Stimulated activated naive B cell treated with anti-CD40 and anti-IgM and Interleukin-4, amounts not matched to agents 10 μg/mL and 1 μg/mL and 100 μg/mL, for 72 hours (primary cell): Measurements from ENCODE around the gene KRT86.
A peak's percentile ranks its signal among the peaks of the same experiment; 100 is the strongest.
"Not testable (repeated sequence)": the region's sequence is repeated elsewhere in the genome, so short reads cannot be mapped to it uniquely, and the experiment has no call there.

Experiments used
- ATAC-seq, 2 donors: fragments of 150-1000 bp; cut with Tn5 transposase; replicated peaks; 2 replicates each; pipeline ENCODE4 v1.10.0; 2021; ENCODE audit warnings: moderate library complexity in 1 of 2
- DNase-seq: peaks from one replicate; pipeline ENCODE4 v3.0.0; 2021
- H3K27ac Mint-ChIP-seq: one replicate; pipeline ENCODE4 v1.8.0; 2022; ENCODE audit warnings: mild to moderate bottlenecking, mixed read lengths
- H3K27me3 Mint-ChIP-seq, 2 donors: one replicate each; pipeline ENCODE4 v1.8.0; 2022; ENCODE audit warnings: mixed read lengths in 2 of 2
- H3K36me3 Mint-ChIP-seq, 2 donors: one replicate each; pipeline ENCODE4 v1.8.0; 2022; ENCODE audit warnings: mixed read lengths in 2 of 2, mild to moderate bottlenecking in 1 of 2
- H3K4me1 Mint-ChIP-seq, 2 donors: one replicate each; pipeline ENCODE4 v1.8.0; 2022; ENCODE audit warnings: mixed read lengths in 2 of 2, mild to moderate bottlenecking in 1 of 2
- H3K4me3 Mint-ChIP-seq, 2 donors: one replicate each; pipeline ENCODE4 v1.8.0; 2022; ENCODE audit warnings: mild to moderate bottlenecking in 2 of 2, mixed read lengths in 2 of 2, moderate library complexity in 1 of 2
- H3K9me3 Mint-ChIP-seq, 2 donors: one replicate each; pipeline ENCODE4 v1.8.0; 2022; ENCODE audit warnings: mixed read lengths in 2 of 2, mild to moderate bottlenecking in 1 of 2

The KRT86 gene

DNA sequence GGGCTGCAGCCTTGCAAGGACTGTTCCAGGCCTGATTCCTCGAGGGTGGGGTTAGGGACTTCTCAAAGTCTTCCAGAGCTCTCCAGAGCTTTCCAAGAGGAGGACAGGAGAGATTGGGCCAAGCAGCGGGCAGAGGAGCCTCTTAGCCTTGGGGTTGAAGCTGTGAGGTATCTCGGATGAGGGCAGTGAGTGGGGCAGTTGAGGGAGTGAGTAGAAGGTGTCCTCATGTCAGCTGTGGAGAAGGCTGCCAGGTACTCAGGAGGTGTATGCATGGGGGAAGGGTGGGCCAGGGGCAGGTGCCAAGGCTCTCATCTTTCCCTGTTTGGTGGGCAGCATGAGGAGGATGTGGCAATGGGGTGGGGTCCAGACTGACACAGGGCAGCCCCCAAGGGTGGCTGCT is 39.0 kb downstream of the KRT86 start:
- no peaks in the 10 kb centered on the region for H3K9me3 Mint-ChIP-seq
- no peak overlapping the region for H3K4me3 Mint-ChIP-seq
- no peak overlapping the region for H3K27ac Mint-ChIP-seq
- H3K4me1 Mint-ChIP-seq: peaks cover 3 to 5% of the 10 kb centered on the region in 2 donors
- H3K27me3 Mint-ChIP-seq: peaks cover 32 to 50% of the 10 kb centered on the region in 2 donors
- no peak for ATAC-seq
- DNase-seq: no peak
- H3K36me3 Mint-ChIP-seq: no peaks in the 10 kb centered on the region

DNA sequence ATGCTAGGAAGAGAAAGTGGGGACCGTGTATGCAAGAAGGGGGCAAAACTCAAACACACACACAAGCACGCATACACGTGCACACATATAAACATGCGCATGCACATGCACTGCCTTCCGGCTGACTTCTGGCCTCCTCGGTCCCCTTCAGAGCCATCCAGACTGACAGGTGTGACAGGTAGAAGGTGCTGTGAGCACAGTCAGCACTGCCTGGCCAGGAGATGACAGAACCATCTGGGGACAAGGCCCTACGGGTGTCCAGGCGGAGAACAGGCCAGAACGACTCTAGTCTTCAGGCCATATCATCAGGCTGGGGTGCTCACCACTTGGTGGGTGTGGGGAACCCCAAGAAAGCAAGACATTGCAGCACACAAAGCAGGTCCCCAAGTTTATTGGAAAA is 39.5 kb downstream of the KRT86 start:
- H3K36me3 Mint-ChIP-seq: no peaks in the 10 kb centered on the region
- DNase-seq (no peak), ATAC-seq (no peak)
- no peak overlapping the region for H3K4me3 Mint-ChIP-seq
- H3K9me3 Mint-ChIP-seq: no peaks in the 10 kb centered on the region
- H3K27ac Mint-ChIP-seq: no peak overlapping the region
- H3K4me1 Mint-ChIP-seq: peaks cover 0 to under 1% of the 10 kb centered on the region in 2 donors
- H3K27me3 Mint-ChIP-seq: peaks cover 28 to 50% of the 10 kb centered on the region in 2 donors

- Mint-ChIP-seq H3K9me3 (no peaks in the 10 kb centered on the region), H3K27ac (no peak overlapping the region), H3K27me3 (peaks cover 22 to 50% of the 10 kb centered on the region in 2 donors), H3K36me3 (no peaks in the 10 kb centered on the region), H3K4me3 (no peak overlapping the region), H3K4me1 (no peaks in the 10 kb centered on the region)
- ATAC-seq (no peak), DNase-seq (no peak)
Observed at GRCh38 chr12:52314511-52314910, 40.1 kb downstream of the KRT86 start.

DNA sequence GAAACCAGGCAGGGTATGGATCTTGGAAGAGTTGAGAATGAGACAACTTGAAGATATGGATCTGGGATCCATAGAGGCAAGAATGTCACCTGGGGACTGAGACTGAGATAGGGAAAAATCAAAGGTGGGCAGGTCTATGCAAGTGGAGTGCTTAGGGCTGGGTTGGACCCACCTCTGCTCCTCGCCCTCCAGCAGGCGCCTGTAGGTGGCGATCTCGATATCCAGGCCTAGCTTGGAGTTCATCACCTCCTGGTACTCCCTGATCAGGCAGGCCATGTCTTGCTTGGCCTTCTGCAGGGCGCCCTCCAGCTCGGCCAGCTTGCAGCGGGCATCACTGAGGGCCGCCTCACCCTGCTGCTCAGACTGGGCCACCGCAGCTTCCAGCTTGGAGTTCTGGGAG is 41.3 kb downstream of the KRT86 start:
- H3K27me3 Mint-ChIP-seq: peaks cover 25 to 48% of the 10 kb centered on the region in 2 donors
- H3K27ac Mint-ChIP-seq, DNase-seq, H3K9me3 Mint-ChIP-seq, H3K4me3 Mint-ChIP-seq, H3K4me1 Mint-ChIP-seq, H3K36me3 Mint-ChIP-seq: not testable (repeated sequence)
- peak in 1 of 2 donors; percentile 46 for ATAC-seq

DNA sequence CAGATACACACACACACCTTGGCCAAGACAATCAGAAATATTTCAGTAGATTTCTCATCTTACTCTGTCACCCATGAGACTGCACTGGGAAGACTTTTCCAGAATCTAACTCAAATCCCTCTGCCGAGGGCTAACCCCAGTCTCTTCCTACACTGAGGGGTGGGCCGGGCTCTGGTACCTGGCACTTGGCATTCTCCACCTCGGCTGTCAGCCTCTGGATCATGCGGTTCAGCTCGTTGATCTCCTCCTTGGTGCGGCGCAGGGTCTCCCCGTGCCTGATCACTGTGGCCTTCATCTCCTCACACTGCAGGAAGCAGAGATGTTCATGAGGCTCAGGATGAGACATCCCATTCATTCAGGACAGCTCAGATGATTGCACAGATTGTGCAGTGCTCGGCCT is 41.8 kb downstream of the KRT86 start:
- H3K36me3 Mint-ChIP-seq: no peaks in the 10 kb centered on the region
- H3K27me3 Mint-ChIP-seq: peaks cover 25 to 47% of the 10 kb centered on the region in 2 donors

DNA sequence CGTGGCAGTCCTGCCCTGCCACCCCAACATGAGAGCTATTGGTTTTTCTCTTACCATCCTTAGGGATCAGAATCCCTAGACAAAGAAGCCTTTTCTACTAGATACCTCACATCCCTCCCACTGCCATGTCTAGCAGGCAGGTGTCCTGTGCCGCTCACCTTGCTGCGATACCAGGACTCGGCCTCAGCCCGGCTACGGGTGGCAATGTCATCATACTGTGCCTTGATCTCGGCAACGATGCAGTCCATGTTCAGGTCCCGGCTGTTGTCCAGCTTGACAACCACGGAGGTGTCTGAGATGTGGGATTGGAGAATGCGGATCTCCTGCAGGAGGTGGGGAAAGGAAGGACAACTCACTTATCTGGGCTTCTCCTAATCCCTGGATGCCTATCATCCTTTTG is 42.3 kb downstream of the KRT86 start:
- H3K9me3 Mint-ChIP-seq: no peaks in the 10 kb centered on the region
- ATAC-seq (no peak), DNase-seq (no peak)
- H3K36me3 Mint-ChIP-seq: no peaks in the 10 kb centered on the region
- peaks cover 27 to 44% of the 10 kb centered on the region in 2 donors for H3K27me3 Mint-ChIP-seq
- H3K27ac Mint-ChIP-seq: no peak overlapping the region
- H3K4me3 Mint-ChIP-seq: no peak overlapping the region
- no peaks in the 10 kb centered on the region for H3K4me1 Mint-ChIP-seq

More for the DNA sequence above, 41.8 kb downstream of the KRT86 start:
- DNase-seq (no peak), ATAC-seq (no peak)
- Mint-ChIP-seq H3K27ac (no peak overlapping the region), H3K9me3 (no peaks in the 10 kb centered on the region), H3K4me3 (no peak overlapping the region), H3K4me1 (no peaks in the 10 kb centered on the region)

- no peak overlapping the region for H3K27ac Mint-ChIP-seq
- DNase-seq (no peak), ATAC-seq (no peak)
- H3K27me3 Mint-ChIP-seq: peaks cover 31 to 47% of the 10 kb centered on the region in 2 donors
- H3K4me3 Mint-ChIP-seq: no peak overlapping the region
- H3K36me3 Mint-ChIP-seq: no peaks in the 10 kb centered on the region
- no peaks in the 10 kb centered on the region for H3K4me1 Mint-ChIP-seq
- no peaks in the 10 kb centered on the region for H3K9me3 Mint-ChIP-seq
Observed at GRCh38 chr12:52317468-52318052, 43.1 kb downstream of the KRT86 start.

GRCh38 chr12:52318241-52318990 is 44.0 kb downstream of the KRT86 start:
- Mint-ChIP-seq H3K27me3 (peaks cover 33 to 47% of the 10 kb centered on the region in 2 donors), H3K27ac (no peak overlapping the region), H3K9me3 (no peaks in the 10 kb centered on the region), H3K4me1 (no peaks in the 10 kb centered on the region), H3K36me3 (no peaks in the 10 kb centered on the region), H3K4me3 (no peak overlapping the region)
- DNase-seq (no peak), ATAC-seq (no peak)

- no peak overlapping the region for H3K4me3 Mint-ChIP-seq
Observed at GRCh38 chr12:52319097-52319496, 44.7 kb downstream of the KRT86 start.

DNA sequence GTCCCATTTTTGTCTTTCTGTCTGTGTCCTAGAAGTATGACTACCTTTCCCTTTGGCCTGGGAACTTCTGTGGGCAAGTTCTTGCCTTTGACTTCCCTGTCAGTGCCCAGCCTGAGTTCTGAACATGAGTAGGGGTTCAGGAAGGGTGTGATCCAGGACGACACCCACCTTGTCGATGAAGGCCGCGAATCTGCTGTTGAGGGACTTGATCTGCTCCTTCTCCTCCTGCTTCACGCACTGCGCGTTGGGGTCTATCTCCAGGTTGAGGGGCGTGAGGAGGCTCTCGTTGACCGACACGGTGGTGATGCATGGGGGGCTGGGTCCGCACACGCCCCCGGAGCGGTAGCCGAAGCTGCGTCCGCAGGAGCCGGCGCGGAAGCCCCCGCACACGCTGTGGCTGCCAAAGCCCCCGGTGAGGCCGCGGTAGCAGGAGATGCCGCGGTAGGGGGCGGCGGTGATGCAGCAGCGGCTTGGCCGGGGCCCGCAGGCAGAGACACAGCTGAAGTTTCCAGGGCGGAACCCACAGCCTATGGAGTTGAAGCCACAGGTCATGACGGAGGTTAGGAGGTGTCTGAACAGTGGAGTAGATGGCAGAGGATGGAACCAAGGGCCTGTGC is 46.4 kb downstream of the KRT86 start, which contains the start of gene KRT83:
KRT83 (minus strand) TSS at position 615 of the 617 bp plus-strand sequence; CDS start at position 552, 63 bp downstream.
- Mint-ChIP-seq H3K9me3 (no peaks in the 10 kb centered on the region), H3K4me1 (no peaks in the 10 kb centered on the region), H3K27me3 (peaks cover 47 to 53% of the 10 kb centered on the region in 2 donors), H3K4me3 (no peak within 1 kb of the TSS), H3K27ac (no peak within 1 kb of the TSS), H3K36me3 (no peaks in the 10 kb centered on the region)
- ATAC-seq: no peak
- DNase-seq: no peak

More at GRCh38 chr12:52319097-52319496, 44.7 kb downstream of the KRT86 start:
- Mint-ChIP-seq H3K4me1 (no peaks in the 10 kb centered on the region), H3K27me3 (peaks cover 36 to 43% of the 10 kb centered on the region in 2 donors), H3K36me3 (no peaks in the 10 kb centered on the region), H3K27ac (no peak overlapping the region), H3K9me3 (no peaks in the 10 kb centered on the region)
- DNase-seq (no peak), ATAC-seq (no peak)

DNA sequence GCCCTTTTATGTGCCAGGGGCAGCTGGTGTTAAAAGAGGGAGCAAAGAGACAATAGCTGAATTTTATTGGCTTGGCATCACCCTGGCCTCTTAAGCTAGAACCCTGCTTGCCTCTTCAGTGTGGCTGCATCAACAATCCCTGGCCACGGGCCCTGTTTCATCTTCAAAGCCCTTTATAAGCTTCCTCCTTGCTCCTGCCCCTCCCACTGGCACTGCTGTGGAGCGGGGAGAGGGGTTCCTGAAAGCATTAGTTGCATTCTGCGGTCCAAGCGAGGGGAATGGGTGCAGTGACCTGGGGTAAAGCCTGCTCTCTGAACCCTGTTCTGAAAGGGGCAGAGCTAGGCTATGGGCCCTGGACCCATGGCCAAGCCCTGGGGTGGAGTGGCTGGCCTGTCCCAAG is 47.0 kb downstream of the KRT86 start:
- Mint-ChIP-seq H3K9me3 (no peaks in the 10 kb centered on the region), H3K27me3 (peaks cover 47 to 53% of the 10 kb centered on the region in 2 donors), H3K4me3 (no peak overlapping the region), H3K36me3 (no peaks in the 10 kb centered on the region), H3K27ac (no peak overlapping the region), H3K4me1 (no peaks in the 10 kb centered on the region)
- ATAC-seq (no peak), DNase-seq (no peak)

- Mint-ChIP-seq H3K36me3 (no peaks in the 10 kb centered on the region), H3K9me3 (no peaks in the 10 kb centered on the region), H3K27me3 (peaks cover 47 to 57% of the 10 kb centered on the region in 2 donors), H3K27ac (no peak overlapping the region), H3K4me1 (peaks cover 0 to 2% of the 10 kb centered on the region in 2 donors), H3K4me3 (no peak overlapping the region)
- no peak for ATAC-seq
- no peak for DNase-seq
Observed at GRCh38 chr12:52322069-52322468, 47.6 kb downstream of the KRT86 start.

DNA sequence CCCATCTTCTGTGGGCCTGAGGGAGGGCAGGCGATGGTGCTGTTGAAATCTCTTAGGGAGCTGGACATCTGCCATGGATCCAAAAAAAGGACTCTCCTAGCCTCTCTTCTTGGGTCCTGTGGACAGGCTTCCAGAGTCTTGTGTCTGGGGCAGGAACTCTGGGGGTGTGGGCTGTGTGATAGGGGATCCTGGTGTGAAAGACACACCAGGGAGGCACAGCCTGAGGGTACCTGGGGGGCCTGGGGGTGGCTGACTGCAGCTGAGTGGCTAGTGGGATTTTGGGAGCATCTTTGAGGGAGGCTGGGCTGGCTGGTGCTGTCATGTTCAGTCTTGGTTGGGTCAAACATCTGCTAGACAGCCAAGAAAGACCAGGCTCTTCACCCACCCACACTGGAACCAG is 48.6 kb downstream of the KRT86 start:
- Mint-ChIP-seq H3K36me3 (no peaks in the 10 kb centered on the region), H3K4me1 (peaks cover 2 to 11% of the 10 kb centered on the region in 2 donors), H3K27ac (no peak overlapping the region), H3K4me3 (no peak overlapping the region), H3K9me3 (no peaks in the 10 kb centered on the region), H3K27me3 (peaks cover 47 to 63% of the 10 kb centered on the region in 2 donors)
- DNase-seq (no peak), ATAC-seq (no peak)

- peaks cover 47 to 60% of the 10 kb centered on the region in 2 donors for H3K27me3 Mint-ChIP-seq
- no peaks in the 10 kb centered on the region for H3K36me3 Mint-ChIP-seq
- ATAC-seq (no peak), DNase-seq (no peak)
- H3K27ac Mint-ChIP-seq: no peak overlapping the region
- H3K4me3 Mint-ChIP-seq: no peak overlapping the region
- no peaks in the 10 kb centered on the region for H3K9me3 Mint-ChIP-seq
- peaks cover 2 to 11% of the 10 kb centered on the region in 2 donors for H3K4me1 Mint-ChIP-seq
Observed at GRCh38 chr12:52323416-52324152, 49.1 kb downstream of the KRT86 start.
